ENCODE measurements around the gene APLF. TPM values are rescaled to one million over a fixed set of nuclear protein-coding genes. Genes with fewer than 3 reads are reported as not detected.

Gene APLF
- total and polyA plus RNA-seq, 2 donors (not counting 3 experiments of a cell fraction or from before 2014, with no cell fraction given): 0.75 to 2.3 TPM

GRCh38 chr2:68475110-68475509 lies 7.7 kb downstream of the APLF start:
- no peak overlapping the region for H3K4me3 ChIP-seq (replicated peaks in 1 of 3; ENCODE audit: insufficient read depth in 1 of 3, low read depth in 1 of 3, low read length in 3 of 3)
- no peak for FAIRE-seq
- no peak overlapping the region for H3K4me2 ChIP-seq (ENCODE audit: insufficient read depth, low read length)
- intact Hi-C loops (cut with micrococcal nuclease) (no loop called here), dilution Hi-C loops (cut with MboI; ENCODE audit: extremely low pct_ligation_motif_present, low sequenced_read_pairs) (loop anchor here (25.0 kb wide), 1 partner anchor 237 kb away; no protein-coding TSS in a partner anchor)
- peaks cover 5% of the 10 kb centered on the region for H3K4me1 ChIP-seq (ENCODE audit: control insufficient read depth, extremely low read depth, insufficient read depth, low read length)
- no peak overlapping the region for H3K27ac ChIP-seq (ENCODE audit: insufficient read depth, low read depth, low read length)
- no TSS peak for BruUV-seq (replicated peaks)
- H3K9me1 ChIP-seq (replicated peaks; ENCODE audit: control insufficient read depth, extremely low read depth, insufficient read depth, low read length): no peaks in the 10 kb centered on the region
- DNase-seq (ENCODE audit: low read depth, low spot score): no peak
- ChIA-PET CTCF (interaction anchor here (0.6 to 2.6 kb wide), 3 partner anchors 9 to 13 kb away, joined by 3 to 13 read pairs (median 10); no protein-coding TSS in a partner anchor), POLR2A (no interaction called here)
- no peaks in the 10 kb centered on the region for H4K20me1 ChIP-seq (replicated peaks; ENCODE audit: control insufficient read depth, extremely low read depth, insufficient read depth, low read length)
- no peaks in the 10 kb centered on the region for H3K79me2 ChIP-seq (ENCODE audit: control insufficient read depth, insufficient read depth, low read length)
- no peak for TF ChIP-seq JUN (IDR thresholded peaks at IDR 0.05; ENCODE audit: borderline replicate concordance, insufficient read depth, insufficient read length, low read depth)
- TF ChIP-seq POLR2AphosphoS5 (IDR thresholded peaks at IDR 0.05; ENCODE audit: insufficient read depth, low read depth, low read length): no peak
- no peak for TF ChIP-seq GATA2 (IDR thresholded peaks at IDR 0.05; ENCODE audit: insufficient read depth, insufficient read length, low read depth, low read length)
- TF ChIP-seq MAX (IDR thresholded peaks at IDR 0.05; ENCODE audit: insufficient read depth, insufficient read length): no peak
- TF ChIP-seq MYC (IDR thresholded peaks at IDR 0.05; ENCODE audit: low read depth, low read length): no peak
- TF ChIP-seq CTCF (IDR thresholded peaks at IDR 0.05; ENCODE audit: extremely low read depth in 1 of 2, insufficient read depth in 1 of 2, low read depth in 1 of 2, low read length in 2 of 2): no peak
- TF ChIP-seq FOS (IDR thresholded peaks at IDR 0.05; ENCODE audit: borderline replicate concordance, insufficient read depth, low read length): no peak
- no peak for TF ChIP-seq POLR2A (IDR thresholded peaks at IDR 0.05; ENCODE audit: low read depth, low read length)
- TF ChIP-seq EZH2 (IDR thresholded peaks at IDR 0.05; ENCODE audit: borderline replicate concordance, low read depth, low read length, severe bottlenecking): no peak
- no peak overlapping the region for H2AFZ ChIP-seq (ENCODE audit: low read depth, low read length)
- no peaks in the 10 kb centered on the region for H3K36me3 ChIP-seq (ENCODE audit: control insufficient read depth in 2 of 2, extremely low read depth in 1 of 2, insufficient read depth in 2 of 2, low read length in 2 of 2)
- no peaks in the 10 kb centered on the region for H3K27me3 ChIP-seq (ENCODE audit: control insufficient read depth in 2 of 2, insufficient read depth in 2 of 2, low read length in 2 of 2)
- no peak overlapping the region for H3K9ac ChIP-seq (replicated peaks; ENCODE audit: extremely low read depth, insufficient read depth, low read length)
- H3K9me3 ChIP-seq (replicated peaks; ENCODE audit: control insufficient read depth, insufficient read depth, low read length): no peaks in the 10 kb centered on the region
